Body of pancreas (tissue), 4 donors: ENCODE data around the gene IGSF1. TPM values are rescaled to one million over a fixed set of nuclear protein-coding genes. Genes with fewer than 3 reads are reported as not detected.
"Not testable (repeated sequence)": the region's sequence is repeated elsewhere in the genome, so short reads cannot be mapped to it uniquely, and the experiment has no call there.

Experiments
- ATAC-seq: fragments of 150-250 bp; one replicate; pipeline ENCODE4 v1.9.1; 2016
- DNase-seq, 4 donors: peaks; one replicate each; pipeline ENCODE4 v3.0.0-alpha.2; 2019
- H3K27ac ChIP-seq, 4 donors: fragments of 200-600 bp; sonication (generic); 1 replicate in 3 of 4; 2 replicates in 1 of 4; pipeline versions ENCODE4 v1.5.1 to v1.6.1; 2016 to 2019; ENCODE audit warnings: mild to moderate bottlenecking in 1 of 4, mixed read lengths in 1 of 4, moderate library complexity in 1 of 4
- H3K27me3 ChIP-seq, 2 donors: fragments of 200-600 bp; sonication (generic); one replicate each; pipeline ENCODE4 v1.6.0; 2016; ENCODE audit warnings: mild to moderate bottlenecking in 1 of 2
- H3K36me3 ChIP-seq, 2 donors: fragments of 200-600 bp; sonication (generic); replicated peaks in 1 of 2; 2 replicates each; pipeline ENCODE4 v1.5.1; 2016; ENCODE audit warnings: low read depth in 2 of 2; ENCODE audit not compliant: insufficient read depth in 1 of 2
- H3K4me1 ChIP-seq: fragments of 200-600 bp; sonication (generic); one replicate; pipeline ENCODE4 v1.6.0; 2016
- H3K4me3 ChIP-seq, 2 donors: fragments of 200-600 bp; sonication (generic); 1 replicate in 1 of 2; 2 replicates in 1 of 2; pipeline ENCODE4 v1.5.1; 2016 to 2019
- H3K9me3 ChIP-seq, 3 donors: fragments of 200-600 bp; sonication (generic); 1 replicate in 2 of 3; 2 replicates in 1 of 3; pipeline ENCODE4 v1.5.1; 2016
- POLR2A ChIP-seq, 3 donors: fragments of 450-650 bp; IDR thresholded peaks; one replicate each; pipeline ENCODE4 v1.6.1; 2016; ENCODE audit warnings: antibody characterized with exemption in 3 of 3, mild to moderate bottlenecking in 2 of 3
- WGBS, 2 donors: methylation state at CpG; one replicate each; pipeline ENCODE4 v1.1.5; 2017; 5-methylcytosine and 5-hydroxymethylcytosine counted together
- intact Hi-C: fragments of 100-400 bp; cut with DNase I; formaldehyde crosslinking; loops from one replicate; pipeline ENCODE4 v1.15.1; 2023
- total RNA-seq, 2 donors: library from RNA; depleted of rRNA; stranded (reverse); fragments of >200 nt; gene quantifications; one replicate each; pipeline ENCODE4 v1.1.0, GENCODE V29; 2016
- TF ChIP-seq, protein P1 (sequence below), 7 experiments: fragments of 450-650 bp in 4 of 7; fragments of 200-600 bp in 3 of 7; sonication (generic) in 3 of 7; IDR thresholded peaks; one replicate each; pipeline ENCODE4 v1.5.1; 2016 to 2019; ENCODE audit warnings: antibody characterized with exemption in 7 of 7

The IGSF1 gene
- total RNA-seq, 2 donors from 2014 or later = 0.33 to 1.3 TPM

DNA sequence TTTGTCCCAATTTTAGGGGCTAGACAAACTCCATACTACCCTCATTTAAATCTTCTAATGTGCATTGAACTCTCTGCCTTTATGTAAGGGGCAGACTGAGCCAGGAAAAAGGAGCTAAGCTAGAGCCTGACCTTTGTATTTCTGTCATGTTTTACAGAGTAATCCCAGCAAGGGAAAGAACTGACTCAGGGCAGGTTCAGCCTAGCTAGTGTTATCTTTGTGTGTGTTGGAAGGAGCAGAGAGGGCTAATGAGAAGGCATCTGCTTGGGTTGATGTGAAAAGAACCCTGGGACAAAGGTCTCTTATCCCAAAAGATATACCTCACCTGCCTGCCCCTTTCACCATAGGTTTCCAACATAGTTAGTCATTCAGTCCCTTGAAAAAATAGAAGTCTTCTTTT is 31.7 kb downstream of the IGSF1 start:
- ATAC-seq = no peak
- Histone ChIP-seq H3K9me3 (no peaks in the 10 kb centered on the region), H3K36me3 (no peaks in the 10 kb centered on the region), H3K27me3 (no peaks in the 10 kb centered on the region), H3K27ac (no peak overlapping the region), H3K4me3 (no peak overlapping the region), H3K4me1 (peaks cover 2% of the 10 kb centered on the region)
- DNase-seq = no peak
- TF ChIP-seq, protein P1, sequence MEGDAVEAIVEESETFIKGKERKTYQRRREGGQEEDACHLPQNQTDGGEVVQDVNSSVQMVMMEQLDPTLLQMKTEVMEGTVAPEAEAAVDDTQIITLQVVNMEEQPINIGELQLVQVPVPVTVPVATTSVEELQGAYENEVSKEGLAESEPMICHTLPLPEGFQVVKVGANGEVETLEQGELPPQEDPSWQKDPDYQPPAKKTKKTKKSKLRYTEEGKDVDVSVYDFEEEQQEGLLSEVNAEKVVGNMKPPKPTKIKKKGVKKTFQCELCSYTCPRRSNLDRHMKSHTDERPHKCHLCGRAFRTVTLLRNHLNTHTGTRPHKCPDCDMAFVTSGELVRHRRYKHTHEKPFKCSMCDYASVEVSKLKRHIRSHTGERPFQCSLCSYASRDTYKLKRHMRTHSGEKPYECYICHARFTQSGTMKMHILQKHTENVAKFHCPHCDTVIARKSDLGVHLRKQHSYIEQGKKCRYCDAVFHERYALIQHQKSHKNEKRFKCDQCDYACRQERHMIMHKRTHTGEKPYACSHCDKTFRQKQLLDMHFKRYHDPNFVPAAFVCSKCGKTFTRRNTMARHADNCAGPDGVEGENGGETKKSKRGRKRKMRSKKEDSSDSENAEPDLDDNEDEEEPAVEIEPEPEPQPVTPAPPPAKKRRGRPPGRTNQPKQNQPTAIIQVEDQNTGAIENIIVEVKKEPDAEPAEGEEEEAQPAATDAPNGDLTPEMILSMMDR (IDR thresholded peaks at IDR 0.05) = no peak
- TF ChIP-seq POLR2A (IDR thresholded peaks at IDR 0.05) = no peak
- intact Hi-C loops = no loop called here

DNA sequence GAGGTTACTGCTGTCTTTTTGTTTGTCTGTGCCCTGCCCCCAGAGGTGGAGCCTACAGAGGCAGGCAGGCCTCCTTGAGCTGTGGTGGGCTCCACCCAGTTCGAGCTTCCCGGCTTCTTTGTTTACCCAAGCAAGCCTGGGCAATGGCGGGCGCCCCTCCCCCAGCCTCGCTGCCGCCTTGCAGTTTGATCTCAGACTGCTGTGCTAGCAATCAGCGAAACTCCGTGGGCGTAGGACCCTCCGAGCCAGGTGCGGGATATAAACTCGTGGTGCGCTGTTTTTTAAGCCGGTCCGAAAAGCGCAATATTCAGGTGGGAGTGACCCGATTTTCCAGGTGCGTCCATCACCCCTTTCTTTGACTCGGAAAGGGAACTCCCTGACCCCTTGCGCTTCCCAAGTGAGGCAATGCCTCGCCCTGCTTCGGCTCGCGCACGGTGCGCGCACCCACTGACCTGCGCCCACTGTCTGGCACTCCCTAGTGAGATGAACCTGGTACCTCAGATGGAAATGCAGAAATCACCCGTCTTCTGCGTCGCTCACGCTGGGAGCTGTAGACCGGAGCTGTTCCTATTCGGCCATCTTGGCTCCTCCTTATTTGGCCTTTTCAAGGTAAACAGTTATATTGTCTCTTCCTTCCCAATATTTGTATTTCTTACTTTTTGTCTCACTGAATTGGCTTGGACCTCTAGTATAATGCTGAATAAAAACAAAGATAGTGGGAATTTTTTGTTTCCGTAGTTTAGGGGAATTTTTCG is 37.9 kb downstream of the IGSF1 start:
- H3K4me3 ChIP-seq, ATAC-seq, H3K4me1 ChIP-seq, H3K36me3 ChIP-seq, H3K9me3 ChIP-seq, DNase-seq, intact Hi-C loops, H3K27me3 ChIP-seq, H3K27ac ChIP-seq: not testable (repeated sequence)
- WGBS, 2 donors = 81 to 90% methylated on average over 18 to 26 of the region's 36 CpGs

DNA sequence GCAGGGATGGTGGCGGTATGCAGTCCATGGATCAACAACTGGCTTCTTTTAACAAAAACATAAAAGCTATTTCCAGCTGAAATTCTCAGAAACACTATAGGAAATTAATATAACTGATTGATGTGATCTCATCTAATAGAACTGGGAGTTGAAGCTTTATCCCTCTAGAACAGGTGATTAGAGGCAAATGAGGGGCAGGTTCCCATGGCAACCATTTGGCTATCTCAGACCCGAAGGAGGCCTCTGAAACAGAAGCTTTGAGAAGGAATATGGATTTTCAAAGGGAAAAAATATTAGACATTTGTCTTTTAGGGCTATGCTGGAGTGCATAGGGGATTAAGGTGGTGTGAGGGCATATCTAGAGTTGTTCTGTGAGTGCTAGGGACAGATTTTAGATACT is 50.0 kb downstream of the IGSF1 start:
- DNase-seq = no peak
- intact Hi-C loops = no loop called here
- ATAC-seq = no peak
- Histone ChIP-seq H3K27me3 (no peaks in the 10 kb centered on the region), H3K4me1 (no peaks in the 10 kb centered on the region), H3K36me3 (no peaks in the 10 kb centered on the region), H3K4me3 (no peak overlapping the region), H3K27ac (no peak overlapping the region), H3K9me3 (no peaks in the 10 kb centered on the region)
- 73 to 76% methylated on average over 2 of the region's 2 CpGs for WGBS, 2 donors
- TF ChIP-seq, protein P1 (IDR thresholded peaks at IDR 0.05) = no peak
- no peak for TF ChIP-seq POLR2A (IDR thresholded peaks at IDR 0.05)

DNA sequence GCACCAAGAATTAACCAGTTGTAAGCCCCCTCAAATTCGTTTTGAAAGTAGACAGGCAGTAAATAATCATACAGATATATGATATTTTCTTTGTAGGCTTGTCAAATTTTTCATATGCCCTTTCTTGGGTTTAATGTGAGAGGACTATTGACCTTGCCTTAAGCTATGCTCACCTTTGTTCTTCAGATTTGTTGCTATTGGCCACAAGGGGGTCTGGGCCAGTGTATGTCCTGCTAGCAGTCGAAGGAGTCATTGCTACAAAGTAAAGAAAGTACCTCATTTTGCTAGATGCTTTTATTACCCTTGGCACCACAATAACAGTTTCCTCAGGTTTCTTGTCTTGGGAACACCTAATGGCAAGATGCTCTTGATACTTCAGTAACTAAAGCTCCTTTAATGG is 51.7 kb downstream of the IGSF1 start:
- Histone ChIP-seq H3K27ac (no peak overlapping the region), H3K4me3 (no peak overlapping the region), H3K9me3 (no peaks in the 10 kb centered on the region), H3K36me3 (no peaks in the 10 kb centered on the region), H3K27me3 (no peaks in the 10 kb centered on the region), H3K4me1 (no peaks in the 10 kb centered on the region)
- TF ChIP-seq, protein P1 (IDR thresholded peaks at IDR 0.05) = no peak
- no peak for TF ChIP-seq POLR2A (IDR thresholded peaks at IDR 0.05)
- ATAC-seq (no peak), DNase-seq (no peak)
- intact Hi-C loops = no loop called here
- WGBS, 2 donors = 54 to 68% methylated on average over 2 of the region's 2 CpGs

DNA sequence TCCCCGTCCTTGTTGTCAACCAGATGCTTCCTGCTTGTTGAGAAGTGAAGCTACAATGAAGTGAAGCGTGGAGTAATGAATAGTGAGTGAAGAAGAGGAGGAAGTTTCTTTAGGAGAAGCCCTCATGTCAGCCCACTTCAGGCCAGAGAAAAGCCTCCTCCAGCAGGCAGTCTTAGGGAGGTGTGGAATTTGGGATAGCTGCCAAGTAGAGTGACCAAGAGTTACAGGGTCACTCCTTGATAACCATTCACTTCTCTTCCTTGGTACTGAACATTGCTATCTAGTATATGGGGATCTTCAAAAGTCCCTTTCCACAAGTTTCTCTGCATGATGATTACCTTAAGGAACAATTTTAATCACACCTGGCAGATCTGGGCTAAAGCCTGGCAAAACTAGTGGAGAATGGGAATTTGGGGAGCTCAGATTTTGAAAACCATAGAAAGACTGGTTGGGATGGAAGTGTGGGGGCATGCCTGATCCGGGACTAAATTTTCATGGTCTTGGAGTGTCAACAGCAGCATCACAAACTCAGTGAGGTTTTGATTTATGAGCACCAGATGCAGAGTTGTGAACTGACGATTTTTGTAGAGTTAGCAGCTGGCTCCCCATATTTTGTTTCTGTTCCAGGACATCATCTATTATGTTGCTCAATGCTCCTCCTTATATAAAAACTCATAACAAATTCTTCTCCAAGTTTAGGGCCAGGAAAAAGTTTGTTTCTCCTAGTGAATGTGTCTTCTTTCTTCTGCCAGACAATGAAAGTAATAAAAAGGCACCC is 53.1 kb downstream of the IGSF1 start:
- no peaks in the 10 kb centered on the region for H3K36me3 ChIP-seq
- no peaks in the 10 kb centered on the region for H3K9me3 ChIP-seq
- 69 to 75% methylated on average over 4 of the region's 4 CpGs for WGBS, 2 donors
- TF ChIP-seq POLR2A (IDR thresholded peaks at IDR 0.05) = no peak
- TF ChIP-seq, protein P1 (IDR thresholded peaks at IDR 0.05) = no peak
- no peak for ATAC-seq
- H3K4me1 ChIP-seq = no peaks in the 10 kb centered on the region
- H3K27me3 ChIP-seq = no peaks in the 10 kb centered on the region
- intact Hi-C loops = no loop called here
- H3K4me3 ChIP-seq = no peak overlapping the region
- no peak overlapping the region for H3K27ac ChIP-seq
- DNase-seq = no peak
